HG03460 (cell line): ENCODE measurements around the gene PEDS1.
"Not testable (repeated sequence)": the region's sequence is repeated elsewhere in the genome, so short reads cannot be mapped to it uniquely, and the experiment has no call there.

Experiments used
- ATAC-seq: cut with Tn5 transposase; IDR thresholded peaks from one replicate; pipeline ENCODE4 v1.9.1; 2021; ENCODE audit not compliant: unreplicated experiment

PEDS1 gene

GRCh38 chr20:50136822-50137599, 16.5 kb downstream of the PEDS1 start:
- no peak for ATAC-seq

GRCh38 chr20:50135157-50135556, 18.4 kb downstream of the PEDS1 start:
- ATAC-seq = not testable (repeated sequence)

GRCh38 chr20:50133474-50134217, 19.9 kb downstream of the PEDS1 start:
- ATAC-seq = no peak

GRCh38 chr20:50133041-50133440, 20.5 kb downstream of the PEDS1 start:
- no peak for ATAC-seq

- ATAC-seq = no peak
Observed at GRCh38 chr20:50130995-50131394, 22.5 kb downstream of the PEDS1 start.

GRCh38 chr20:50130356-50130723, 23.2 kb downstream of the PEDS1 start:
- no peak for ATAC-seq

GRCh38 chr20:50129662-50130355, 23.7 kb downstream of the PEDS1 start:
- ATAC-seq = no peak

GRCh38 chr20:50128520-50128905, 25.0 kb downstream of the PEDS1 start:
- ATAC-seq = no peak

- ATAC-seq = no peak
Observed at GRCh38 chr20:50127587-50128519, 25.7 kb downstream of the PEDS1 start.

- ATAC-seq = no peak
Observed at GRCh38 chr20:50126662-50127061, 26.9 kb downstream of the PEDS1 start.

- ATAC-seq = no peak
Observed at GRCh38 chr20:50125279-50125678, 28.2 kb downstream of the PEDS1 start.

GRCh38 chr20:50124496-50124895, 29.0 kb downstream of the PEDS1 start:
- ATAC-seq = no peak

- ATAC-seq = no peak
Observed at GRCh38 chr20:50123418-50123817, 30.1 kb downstream of the PEDS1 start.

GRCh38 chr20:50122763-50123162, 30.8 kb downstream of the PEDS1 start:
- no peak for ATAC-seq

- ATAC-seq = no peak
Observed at GRCh38 chr20:50121858-50122271, 31.7 kb downstream of the PEDS1 start.

GRCh38 chr20:50120935-50121693, 32.4 kb downstream of the PEDS1 start:
- no peak for ATAC-seq

GRCh38 chr20:50118203-50118602, 35.3 kb downstream of the PEDS1 start:
- no peak for ATAC-seq

GRCh38 chr20:50116368-50116999, 37.0 kb downstream of the PEDS1 start:
- ATAC-seq = no peak

GRCh38 chr20:50115591-50116367, 37.7 kb downstream of the PEDS1 start:
- peak; percentile 67 for ATAC-seq
